Stimulated activated memory B cell treated with anti-CD40 and anti-IgM and Interleukin-4, amounts not matched to agents 10 μg/mL and 1 μg/mL and 100 μg/mL, for 72 hours (primary cell): ENCODE measurements around the gene ETS1.
"Not testable (repeated sequence)": the region's sequence is repeated elsewhere in the genome, so short reads cannot be mapped to it uniquely, and the experiment has no call there.

Source experiments
- ATAC-seq: fragments of 150-1000 bp; cut with Tn5 transposase; 2 replicates; pipeline ENCODE4 v1.10.0; 2021
- H3K27ac Mint-ChIP-seq: one replicate; pipeline ENCODE4 v1.8.0; 2022; ENCODE audit warnings: mild to moderate bottlenecking, mixed read lengths
- H3K27me3 Mint-ChIP-seq: one replicate; pipeline ENCODE4 v1.8.0; 2022; ENCODE audit warnings: mixed read lengths
- H3K36me3 Mint-ChIP-seq: one replicate; pipeline ENCODE4 v1.8.0; 2022; ENCODE audit warnings: mixed read lengths
- H3K4me1 Mint-ChIP-seq: one replicate; pipeline ENCODE4 v1.8.0; 2022; ENCODE audit warnings: mixed read lengths
- H3K4me3 Mint-ChIP-seq: one replicate; pipeline ENCODE4 v1.8.0; 2022; ENCODE audit warnings: mild to moderate bottlenecking, moderate library complexity, mixed read lengths
- H3K9me3 Mint-ChIP-seq: one replicate; pipeline ENCODE4 v1.8.0; 2022; ENCODE audit warnings: mixed read lengths

The ETS1 gene

DNA sequence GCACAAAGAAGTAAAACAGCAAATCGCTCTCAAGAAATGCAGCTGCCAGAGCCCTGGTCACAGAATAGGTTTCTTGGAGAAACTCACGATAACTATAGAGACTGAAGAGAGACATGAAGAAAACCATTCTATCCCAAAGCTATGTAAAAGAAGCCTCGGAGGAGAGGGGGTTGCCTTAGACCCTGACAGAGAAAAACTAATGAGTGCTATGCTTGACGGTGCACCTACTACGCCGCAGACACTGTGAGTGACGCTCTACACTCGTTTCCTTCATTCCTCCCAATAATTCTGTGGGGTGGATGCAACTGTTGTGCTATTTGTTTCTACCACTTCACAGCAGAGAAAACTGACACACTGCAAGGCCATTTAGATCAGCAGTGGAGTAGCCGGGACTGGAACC lies 121.8 kb downstream of the ETS1 start:
- no peaks in the 10 kb centered on the region for H3K27me3 Mint-ChIP-seq
- H3K4me3 Mint-ChIP-seq, result no peak overlapping the region
- H3K9me3 Mint-ChIP-seq, result no peaks in the 10 kb centered on the region
- H3K27ac Mint-ChIP-seq, result peak overlapping the region; percentile 95
- H3K36me3 Mint-ChIP-seq, result peaks cover 89% of the 10 kb centered on the region
- peaks cover 85% of the 10 kb centered on the region for H3K4me1 Mint-ChIP-seq
- ATAC-seq, result no peak

- ATAC-seq, result no peak
- H3K9me3 Mint-ChIP-seq, result no peaks in the 10 kb centered on the region
- H3K4me3 Mint-ChIP-seq, result no peak overlapping the region
- peak overlapping the region; percentile 95 for H3K27ac Mint-ChIP-seq
- peaks cover 90% of the 10 kb centered on the region for H3K36me3 Mint-ChIP-seq
- no peaks in the 10 kb centered on the region for H3K27me3 Mint-ChIP-seq
- peaks cover 86% of the 10 kb centered on the region for H3K4me1 Mint-ChIP-seq
Observed at GRCh38 chr11:128464878-128465450, 122.4 kb downstream of the ETS1 start.

DNA sequence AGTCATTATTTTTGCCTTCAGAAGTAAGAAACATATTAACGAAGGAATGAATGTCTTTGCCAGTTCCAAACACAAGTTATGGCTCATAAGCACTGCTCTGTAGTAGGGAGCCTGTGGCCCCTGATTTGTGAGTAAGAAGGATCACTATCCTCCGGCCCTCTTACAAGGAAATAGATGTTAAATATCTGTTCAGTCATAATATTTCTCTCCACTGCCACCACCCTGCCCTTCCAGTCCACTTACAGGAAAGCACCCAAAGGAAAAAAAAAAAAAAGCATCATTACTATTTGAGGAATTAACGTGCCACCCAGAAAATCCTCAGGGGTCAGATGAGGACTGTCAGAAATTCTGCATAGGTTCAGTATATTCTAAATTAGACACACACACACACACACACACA lies 123.4 kb downstream of the ETS1 start:
- ATAC-seq, result no peak
- Mint-ChIP-seq H3K36me3 (peaks cover 91% of the 10 kb centered on the region), H3K9me3 (no peaks in the 10 kb centered on the region), H3K4me3 (no peak overlapping the region), H3K27ac (peak overlapping the region; percentile 95), H3K27me3 (no peaks in the 10 kb centered on the region), H3K4me1 (peaks cover 76% of the 10 kb centered on the region)

DNA sequence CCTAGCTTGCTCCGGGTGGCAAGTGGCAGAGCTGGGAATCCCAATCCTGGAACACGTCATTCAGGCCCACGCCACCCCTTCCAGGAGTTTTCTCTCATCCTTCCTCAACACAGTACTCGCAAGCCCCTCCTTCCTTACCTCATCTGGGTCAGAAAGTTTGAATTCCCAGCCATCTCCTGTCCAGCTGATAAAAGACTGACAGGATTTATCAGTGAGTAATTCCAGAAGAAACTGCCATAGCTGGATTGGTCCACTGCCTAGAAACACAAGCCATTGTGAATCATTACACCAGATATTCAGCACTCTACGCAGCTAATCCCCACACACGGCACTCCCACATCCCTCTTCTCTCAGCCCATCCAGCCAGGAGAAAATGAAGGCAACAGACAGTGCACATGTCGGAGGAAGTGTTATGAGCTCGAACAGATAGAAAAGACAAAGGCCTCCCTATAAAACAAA lies 124.0 kb downstream of the ETS1 start:
- no peak overlapping the region for H3K4me3 Mint-ChIP-seq
- peaks cover 70% of the 10 kb centered on the region for H3K4me1 Mint-ChIP-seq
- H3K9me3 Mint-ChIP-seq, result no peaks in the 10 kb centered on the region
- peak overlapping the region; percentile 95 for H3K27ac Mint-ChIP-seq
- no peaks in the 10 kb centered on the region for H3K27me3 Mint-ChIP-seq
- no peak for ATAC-seq
- peaks cover 94% of the 10 kb centered on the region for H3K36me3 Mint-ChIP-seq

- no peak for ATAC-seq
- Mint-ChIP-seq H3K4me1 (peaks cover 65% of the 10 kb centered on the region), H3K4me3 (no peak overlapping the region), H3K36me3 (peaks cover 95% of the 10 kb centered on the region), H3K27ac (peak overlapping the region; percentile 95), H3K27me3 (no peaks in the 10 kb centered on the region), H3K9me3 (no peaks in the 10 kb centered on the region)
Observed at GRCh38 chr11:128462922-128463321, 124.4 kb downstream of the ETS1 start.

DNA sequence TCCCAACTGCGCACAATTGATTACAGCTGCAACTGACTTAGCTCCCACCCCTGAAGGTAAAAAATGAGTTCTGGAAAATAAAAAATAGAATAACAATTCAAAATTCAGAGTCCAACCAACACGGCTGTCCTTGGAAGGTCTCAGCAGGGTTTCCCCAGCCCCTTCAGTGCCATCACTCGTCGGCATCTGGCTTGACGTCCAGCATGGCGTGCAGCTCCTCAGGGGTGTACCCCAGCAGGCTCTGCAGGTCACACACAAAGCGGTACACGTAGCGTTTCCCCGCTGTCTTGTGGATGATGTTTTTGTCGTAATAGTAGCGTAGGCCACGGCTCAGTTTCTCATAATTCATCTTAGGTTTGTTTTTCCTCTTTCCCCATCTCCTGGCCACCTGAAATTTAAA lies 125.2 kb downstream of the ETS1 start:
- Mint-ChIP-seq H3K4me3 (no peak overlapping the region), H3K36me3 (peaks cover 98% of the 10 kb centered on the region)

GRCh38 chr11:128458321-128458720 lies 129.0 kb downstream of the ETS1 start:
- peaks cover 38% of the 10 kb centered on the region for H3K4me1 Mint-ChIP-seq
- H3K27me3 Mint-ChIP-seq, result no peaks in the 10 kb centered on the region
- H3K9me3 Mint-ChIP-seq, result no peaks in the 10 kb centered on the region
- no peak overlapping the region for H3K4me3 Mint-ChIP-seq
- no peak for ATAC-seq
- H3K27ac Mint-ChIP-seq, result no peak overlapping the region
- H3K36me3 Mint-ChIP-seq, result peaks cover 71% of the 10 kb centered on the region

More for the DNA sequence above, 125.2 kb downstream of the ETS1 start:
- Mint-ChIP-seq H3K27ac (peak overlapping the region; percentile 95), H3K27me3 (no peaks in the 10 kb centered on the region), H3K9me3 (no peaks in the 10 kb centered on the region), H3K4me1 (peaks cover 61% of the 10 kb centered on the region)
- ATAC-seq, result no peak

- ATAC-seq, result no peak
- H3K27ac Mint-ChIP-seq, result peak overlapping the region; percentile 38
- H3K27me3 Mint-ChIP-seq, result no peaks in the 10 kb centered on the region
- H3K9me3 Mint-ChIP-seq, result no peaks in the 10 kb centered on the region
- H3K36me3 Mint-ChIP-seq, result peaks cover 67% of the 10 kb centered on the region
- no peak overlapping the region for H3K4me3 Mint-ChIP-seq
- peaks cover 38% of the 10 kb centered on the region for H3K4me1 Mint-ChIP-seq
Observed at GRCh38 chr11:128457874-128458273, 129.5 kb downstream of the ETS1 start.

DNA sequence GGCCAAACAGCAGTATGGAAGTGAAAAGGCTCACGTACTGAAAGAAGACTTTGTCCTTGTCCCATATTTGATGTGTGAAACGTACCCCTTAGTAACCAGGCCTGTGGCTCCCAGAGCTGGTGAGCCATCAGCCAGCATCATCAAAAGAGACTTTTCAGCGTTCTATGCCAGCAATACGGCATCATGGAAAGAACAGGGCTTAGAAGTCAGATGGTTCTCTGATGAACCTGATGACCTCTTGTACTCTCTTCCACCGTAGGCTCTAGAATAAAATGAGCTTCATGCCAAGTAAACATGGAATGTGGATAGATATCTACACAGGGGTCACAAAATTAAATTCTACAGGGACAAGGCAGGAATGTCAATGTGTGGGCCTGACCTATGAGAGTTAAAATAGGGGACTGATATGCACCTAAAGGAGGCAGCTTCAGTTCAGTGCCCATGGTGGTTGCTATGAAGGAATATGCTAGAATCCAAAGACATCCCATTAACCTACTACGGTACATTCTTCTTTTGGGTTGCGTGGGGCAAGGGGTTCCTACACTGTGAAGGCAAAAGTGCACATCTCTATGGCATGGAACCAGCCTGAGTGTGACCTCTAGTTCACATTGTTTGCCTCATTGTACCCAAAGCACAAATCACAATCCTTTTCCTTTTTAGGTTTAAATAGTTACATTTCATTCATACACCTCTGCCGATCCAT lies 130.6 kb downstream of the ETS1 start:
- Mint-ChIP-seq H3K36me3 (peaks cover 55% of the 10 kb centered on the region), H3K4me1 (peaks cover 46% of the 10 kb centered on the region), H3K27me3 (no peaks in the 10 kb centered on the region), H3K9me3 (no peaks in the 10 kb centered on the region), H3K4me3 (no peak overlapping the region), H3K27ac (peak overlapping the region; percentile 38)
- ATAC-seq, result no peak

GRCh38 chr11:128455766-128456165 lies 131.6 kb downstream of the ETS1 start:
- H3K4me1 Mint-ChIP-seq, result peaks cover 51% of the 10 kb centered on the region
- no peak overlapping the region for H3K4me3 Mint-ChIP-seq
- peaks cover 46% of the 10 kb centered on the region for H3K36me3 Mint-ChIP-seq
- no peaks in the 10 kb centered on the region for H3K9me3 Mint-ChIP-seq
- ATAC-seq, result no peak
- H3K27ac Mint-ChIP-seq, result peak overlapping the region; percentile 62
- H3K27me3 Mint-ChIP-seq, result no peaks in the 10 kb centered on the region

DNA sequence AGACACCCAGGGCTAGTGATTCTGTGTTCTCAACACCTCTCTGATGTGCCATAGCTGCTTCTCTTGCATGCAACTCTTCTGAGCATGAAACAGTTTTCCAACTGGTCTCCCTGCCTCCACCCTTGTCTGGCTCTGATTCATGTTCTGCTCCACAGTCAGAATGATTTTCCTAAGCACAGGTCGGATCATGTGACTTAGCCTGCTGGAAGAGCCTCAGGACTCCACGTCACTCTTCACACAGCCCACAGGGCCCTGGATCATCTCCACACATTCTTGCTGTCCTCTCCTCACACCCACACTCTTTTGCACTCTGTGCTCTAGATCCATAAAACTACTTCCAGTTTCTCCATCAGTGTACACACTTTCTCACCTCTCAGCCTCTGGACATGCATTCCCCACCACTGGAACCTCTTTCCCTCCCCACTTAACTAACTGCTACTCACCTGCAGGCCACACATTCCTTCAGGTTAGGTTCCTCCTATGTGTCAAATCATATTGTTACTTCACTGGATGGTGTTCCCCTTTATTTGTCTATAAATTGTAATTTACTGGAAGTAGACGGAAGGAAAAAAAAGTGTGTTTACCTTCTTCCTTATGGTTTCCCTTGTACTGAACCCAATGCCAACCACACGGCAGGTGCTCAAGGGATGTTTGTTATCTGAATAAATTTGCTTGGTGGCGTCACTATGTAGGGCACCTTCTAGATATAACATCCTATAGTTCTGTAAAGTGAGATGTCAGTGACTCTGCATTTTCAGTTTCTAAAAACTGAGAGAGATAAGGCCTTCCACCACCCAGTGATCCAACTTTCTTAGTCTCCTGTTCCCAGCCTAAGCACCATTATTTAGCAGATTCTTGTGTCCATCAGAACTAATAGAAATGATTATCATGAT lies 133.7 kb downstream of the ETS1 start:
- H3K36me3 Mint-ChIP-seq, result peaks cover 25% of the 10 kb centered on the region
- peak overlapping the region; percentile 62 for H3K27ac Mint-ChIP-seq
- ATAC-seq, result no peak
- no peak overlapping the region for H3K4me3 Mint-ChIP-seq
- H3K9me3 Mint-ChIP-seq, result no peaks in the 10 kb centered on the region
- H3K27me3 Mint-ChIP-seq, result no peaks in the 10 kb centered on the region
- H3K4me1 Mint-ChIP-seq, result peaks cover 42% of the 10 kb centered on the region

- no peaks in the 10 kb centered on the region for H3K27me3 Mint-ChIP-seq
- H3K4me1 Mint-ChIP-seq, result peaks cover 36% of the 10 kb centered on the region
- no peaks in the 10 kb centered on the region for H3K9me3 Mint-ChIP-seq
- H3K4me3 Mint-ChIP-seq, result peak overlapping the region; percentile 47
- peak; percentile 74 for ATAC-seq
- peaks cover 8% of the 10 kb centered on the region for H3K36me3 Mint-ChIP-seq
- peak overlapping the region; percentile 62 for H3K27ac Mint-ChIP-seq
Observed at GRCh38 chr11:128451652-128452470, 135.5 kb downstream of the ETS1 start.

GRCh38 chr11:128450882-128451651 lies 136.3 kb downstream of the ETS1 start:
- ATAC-seq, result no peak
- Mint-ChIP-seq H3K4me3 (peak overlapping the region; percentile 56), H3K9me3 (no peaks in the 10 kb centered on the region), H3K4me1 (peaks cover 36% of the 10 kb centered on the region), H3K36me3 (peaks cover 8% of the 10 kb centered on the region), H3K27me3 (no peaks in the 10 kb centered on the region), H3K27ac (peak overlapping the region; percentile 62)

- H3K27ac Mint-ChIP-seq, ATAC-seq, H3K4me3 Mint-ChIP-seq, H3K36me3 Mint-ChIP-seq, H3K27me3 Mint-ChIP-seq, H3K9me3 Mint-ChIP-seq: not testable (repeated sequence)
- peaks cover 36% of the 10 kb centered on the region for H3K4me1 Mint-ChIP-seq
Observed at GRCh38 chr11:128450425-128450824, 136.9 kb downstream of the ETS1 start.
